Stimulated activated CD8-positive, alpha-beta memory T cell treated with anti-CD3 and anti-CD28 coated beads, Interleukin-2, amount 100 ng/mL, for 48 hours (primary cell): Measurements from ENCODE around the gene DBNDD2.

Experiments
- DNase-seq, 2 donors: peaks; one replicate each; pipeline ENCODE4 v3.0.0-alpha.2; 2020; ENCODE audit warnings: low read depth in 2 of 2

Gene DBNDD2

DNA sequence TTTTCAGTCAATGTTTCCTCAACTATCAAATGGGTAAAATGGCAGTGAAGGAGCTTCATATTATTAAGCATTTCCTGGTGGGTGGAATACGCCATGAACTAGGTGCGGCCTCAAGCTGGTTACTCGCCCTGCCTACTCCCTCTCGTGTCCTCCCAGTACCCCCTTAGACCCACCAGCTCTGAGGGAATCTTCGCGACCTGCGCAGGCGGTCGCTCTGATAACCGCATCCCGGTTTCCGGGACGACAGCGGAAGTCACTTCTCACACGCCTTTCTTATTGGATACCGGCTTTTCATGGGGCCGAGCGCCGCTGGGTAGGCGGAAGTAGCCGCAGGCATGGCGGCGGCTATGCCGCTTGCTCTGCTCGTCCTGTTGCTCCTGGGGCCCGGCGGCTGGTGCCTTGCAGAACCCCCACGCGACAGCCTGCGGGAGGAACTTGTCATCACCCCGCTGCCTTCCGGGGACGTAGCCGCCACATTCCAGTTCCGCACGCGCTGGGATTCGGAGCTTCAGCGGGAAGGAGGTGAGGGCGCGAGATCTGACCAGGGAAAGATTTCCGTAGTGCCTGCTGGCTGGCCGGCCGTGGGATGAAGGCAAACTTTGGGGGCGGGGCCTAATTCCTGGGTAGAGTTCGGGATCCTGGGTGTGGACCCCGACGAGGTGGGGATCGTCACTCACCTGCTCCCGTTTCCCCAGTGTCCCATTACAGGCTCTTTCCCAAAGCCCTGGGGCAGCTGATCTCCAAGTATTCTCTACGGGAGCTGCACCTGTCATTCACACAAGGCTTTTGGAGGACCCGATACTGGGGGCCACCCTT, 7.9 kb downstream of the DBNDD2 start, which contains the start of gene PIGT:
PIGT (plus strand) TSS at position 320 of the 816 bp plus-strand sequence; CDS start at position 336, 16 bp downstream.
- DNase-seq, result peak; percentile 73 to 82

DNA sequence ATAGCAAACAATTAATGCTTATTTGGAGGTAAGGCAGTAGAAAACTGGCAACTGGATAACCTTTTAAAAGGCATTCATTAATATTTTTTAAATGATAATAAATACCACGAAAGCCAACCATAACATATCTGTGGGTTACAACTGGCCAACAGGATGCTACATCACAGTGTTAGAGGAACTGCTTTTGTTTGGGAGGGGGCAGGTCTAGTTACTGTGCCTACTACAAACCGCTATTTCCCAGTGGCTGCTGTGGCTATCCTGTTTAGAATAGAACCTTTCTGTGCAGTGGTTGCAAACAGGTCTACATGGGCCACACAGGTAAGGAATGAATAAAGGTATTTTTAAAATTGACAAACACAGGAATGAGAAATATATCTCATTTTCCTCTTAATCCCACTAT, 8.8 kb downstream of the DBNDD2 start:
- DNase-seq, result no peak

DNA sequence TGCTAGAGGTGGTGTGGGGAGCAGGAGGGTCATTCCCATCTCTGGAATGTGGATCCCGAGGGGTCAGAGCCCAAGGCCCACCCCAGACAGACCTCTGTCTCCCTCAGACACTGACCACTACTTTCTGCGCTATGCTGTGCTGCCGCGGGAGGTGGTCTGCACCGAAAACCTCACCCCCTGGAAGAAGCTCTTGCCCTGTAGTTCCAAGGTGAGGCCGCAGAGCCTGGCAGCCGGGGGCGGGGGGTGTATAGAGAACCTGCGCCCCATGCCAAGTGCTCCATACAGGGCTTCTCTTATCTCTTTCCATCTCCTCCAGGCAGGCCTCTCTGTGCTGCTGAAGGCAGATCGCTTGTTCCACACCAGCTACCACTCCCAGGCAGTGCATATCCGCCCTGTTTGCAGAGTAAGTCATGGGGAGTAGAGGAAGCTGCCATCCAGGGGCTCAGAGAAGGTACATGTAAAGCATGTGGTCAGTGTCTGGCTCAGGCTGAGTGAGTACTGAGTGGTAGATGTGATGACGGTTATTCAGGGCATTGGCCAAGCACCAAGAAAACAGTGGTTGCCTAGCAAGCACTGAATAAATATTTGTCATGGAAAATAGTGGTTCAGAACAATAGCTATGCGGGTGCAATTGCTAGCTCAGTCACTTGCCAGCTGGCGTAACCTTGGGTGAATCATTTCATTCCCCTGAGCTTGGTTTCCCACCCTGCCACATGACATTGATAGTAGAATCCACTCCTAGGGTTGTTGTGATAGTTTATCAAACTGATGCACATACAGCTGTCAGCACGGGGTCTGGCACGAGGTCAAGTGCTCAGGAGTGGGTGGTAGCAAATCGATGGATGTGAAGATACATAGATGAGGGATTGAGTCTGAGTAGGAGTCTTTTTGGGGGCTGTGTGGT, 11.4 kb downstream of the DBNDD2 start:
- no peak for DNase-seq

DNA sequence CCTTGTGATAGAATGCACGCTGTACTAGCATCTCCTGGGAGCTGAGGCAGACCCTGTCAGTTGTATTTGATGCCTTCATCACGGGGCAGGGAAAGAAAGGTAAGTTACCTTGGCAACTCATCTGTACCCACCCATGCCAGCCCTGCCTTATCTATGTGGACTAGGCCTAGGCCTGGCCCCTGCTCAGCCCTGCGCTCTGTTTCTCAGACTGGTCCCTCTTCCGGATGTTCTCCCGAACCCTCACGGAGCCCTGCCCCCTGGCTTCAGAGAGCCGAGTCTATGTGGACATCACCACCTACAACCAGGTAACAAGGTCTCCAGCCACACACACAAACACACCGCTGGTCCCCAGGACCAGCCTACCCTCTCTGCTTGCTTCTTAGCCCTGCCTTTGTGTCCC, 12.0 kb downstream of the DBNDD2 start:
- no peak for DNase-seq

DNA sequence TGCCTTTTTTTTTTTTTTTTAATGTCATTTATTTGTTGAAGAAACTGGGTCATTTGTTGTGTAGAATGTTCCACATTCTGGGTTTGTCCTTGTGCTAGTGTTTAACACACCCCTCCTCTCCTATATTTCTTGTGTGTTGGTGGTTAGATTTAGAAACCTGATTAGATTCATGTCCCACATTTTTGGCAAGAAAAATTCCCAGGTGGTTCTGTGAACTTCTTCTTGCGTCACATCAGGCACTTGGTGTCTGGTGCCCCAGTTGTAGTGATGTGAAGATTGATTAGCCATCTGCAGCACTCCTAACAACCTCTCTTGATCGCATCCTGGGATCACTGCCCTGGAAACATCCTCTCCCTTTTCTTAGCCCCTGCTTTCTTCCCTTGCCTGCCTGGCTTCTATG, 15.6 kb downstream of the DBNDD2 start:
- DNase-seq, result no peak

DNA sequence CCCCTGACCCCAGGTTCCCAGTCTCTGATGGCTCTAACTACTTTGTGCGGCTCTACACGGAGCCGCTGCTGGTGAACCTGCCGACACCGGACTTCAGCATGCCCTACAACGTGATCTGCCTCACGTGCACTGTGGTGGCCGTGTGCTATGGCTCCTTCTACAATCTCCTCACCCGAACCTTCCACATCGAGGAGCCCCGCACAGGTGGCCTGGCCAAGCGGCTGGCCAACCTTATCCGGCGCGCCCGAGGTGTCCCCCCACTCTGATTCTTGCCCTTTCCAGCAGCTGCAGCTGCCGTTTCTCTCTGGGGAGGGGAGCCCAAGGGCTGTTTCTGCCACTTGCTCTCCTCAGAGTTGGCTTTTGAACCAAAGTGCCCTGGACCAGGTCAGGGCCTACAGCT, 17.5 kb downstream of the DBNDD2 start:
- DNase-seq, result no peak

DNA sequence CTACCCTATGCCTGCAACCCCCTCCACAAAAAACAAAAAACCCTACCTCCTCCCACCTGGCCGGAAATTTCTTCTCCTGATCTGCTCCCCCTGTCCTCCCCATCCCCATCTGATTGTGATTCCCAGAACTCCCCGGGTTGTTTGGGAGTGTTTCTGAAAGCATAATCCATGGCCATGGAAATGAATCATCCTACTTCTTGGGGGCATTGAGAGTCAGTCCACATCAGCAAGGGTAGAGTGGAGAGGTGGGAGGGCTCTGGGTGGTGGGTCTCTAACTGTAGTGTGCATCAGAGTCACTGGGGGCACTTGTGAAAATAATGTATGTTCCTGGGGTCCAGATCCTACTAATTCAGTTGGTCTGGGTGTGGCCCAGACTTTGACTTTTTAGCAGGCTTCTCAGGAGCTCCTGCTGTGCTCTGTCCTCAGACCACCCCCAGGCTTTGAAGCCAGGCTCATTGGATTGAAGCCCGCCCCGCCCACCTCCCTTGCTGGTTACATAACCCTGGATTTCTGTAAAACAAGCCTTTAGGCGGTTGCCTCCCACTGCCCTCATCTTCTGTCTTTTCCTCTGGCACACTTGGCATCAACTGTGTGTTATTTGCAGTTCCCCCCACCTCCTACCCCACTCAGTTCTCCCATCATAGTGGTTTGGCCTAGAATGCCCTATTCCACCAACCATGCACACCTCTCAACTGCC, 18.4 kb downstream of the DBNDD2 start:
- DNase-seq, result no peak

DNA sequence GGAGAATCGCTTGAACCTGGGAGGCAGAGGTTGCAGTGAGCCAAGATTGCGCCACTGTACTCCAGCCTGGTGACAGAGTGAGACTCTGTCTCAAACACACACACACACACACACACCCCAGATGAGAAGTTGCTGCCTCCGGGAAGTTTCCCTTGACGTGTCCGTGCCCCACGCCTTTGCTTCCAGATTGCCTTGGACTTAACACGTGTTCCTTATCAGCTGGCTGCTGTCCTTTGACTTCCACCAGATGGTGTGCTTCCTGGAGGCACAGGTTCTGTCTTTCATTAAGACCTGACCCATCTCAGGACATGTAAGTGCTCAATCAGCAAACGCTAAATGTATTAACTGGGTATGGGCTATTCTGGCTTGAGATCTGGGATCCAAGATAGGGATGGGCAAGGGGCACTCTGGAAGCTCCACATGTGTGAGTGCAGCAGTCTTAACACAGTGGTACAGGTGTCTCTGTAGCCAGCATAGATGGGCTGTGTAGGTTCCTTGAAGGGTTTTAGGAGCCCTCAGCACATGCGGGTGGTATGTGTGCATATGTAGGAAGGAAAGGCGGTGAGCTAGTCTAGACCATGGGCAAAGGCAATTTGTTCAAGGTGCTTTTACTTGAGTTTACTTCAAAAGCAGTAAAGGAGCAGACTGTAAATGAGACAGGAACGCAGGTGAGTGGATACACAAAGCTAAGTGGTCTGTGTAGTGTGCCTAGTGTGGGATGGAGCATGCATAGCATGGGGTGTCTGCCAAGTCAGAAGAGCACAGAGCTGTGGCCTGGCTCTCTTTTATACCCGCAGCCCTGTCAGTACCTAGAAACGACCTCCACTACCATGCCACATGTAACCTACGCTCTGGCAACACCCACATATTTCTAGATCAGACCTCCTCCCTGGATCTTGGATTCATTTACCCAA, 19.4 kb downstream of the DBNDD2 start:
- no peak for DNase-seq

DNA sequence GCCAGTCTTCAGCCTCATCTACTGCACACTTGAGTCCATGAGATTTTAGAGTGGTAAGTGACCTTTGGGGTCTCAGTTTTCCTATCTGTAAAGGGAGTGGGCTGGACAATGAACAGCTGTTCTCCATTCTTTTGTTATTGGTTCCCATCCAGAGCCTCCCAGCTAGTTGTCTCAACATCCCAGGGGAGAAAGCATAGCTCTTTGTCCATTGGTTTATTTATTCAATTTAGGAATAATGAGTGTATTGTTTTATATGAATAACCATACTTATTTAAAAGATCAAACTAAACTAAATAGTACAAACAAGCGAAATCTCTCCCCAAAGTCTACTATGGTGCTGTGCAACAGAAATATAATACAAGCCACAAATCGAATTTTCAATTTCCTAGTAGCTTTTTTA, 21.5 kb downstream of the DBNDD2 start:
- no peak for DNase-seq

DNA sequence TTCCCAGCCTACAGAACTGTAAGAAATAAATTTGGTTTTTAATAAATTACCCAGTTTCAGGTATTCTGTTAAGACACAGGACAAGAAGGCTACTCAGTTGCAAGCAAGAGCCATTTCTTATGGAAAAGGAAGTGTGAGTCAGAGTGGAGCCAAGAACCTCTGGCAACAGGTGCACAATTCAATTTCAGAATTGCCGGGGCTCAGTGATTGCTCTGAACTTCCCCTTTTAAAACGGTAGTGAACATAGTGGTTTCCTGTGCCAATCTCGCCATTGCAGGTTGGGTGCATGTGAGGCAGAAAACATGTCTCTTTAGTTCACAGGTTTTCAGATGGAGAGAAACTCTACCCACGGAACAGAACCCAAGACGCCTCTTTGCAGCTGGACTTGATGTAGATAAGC, 24.2 kb downstream of the DBNDD2 start:
- no peak for DNase-seq

DNA sequence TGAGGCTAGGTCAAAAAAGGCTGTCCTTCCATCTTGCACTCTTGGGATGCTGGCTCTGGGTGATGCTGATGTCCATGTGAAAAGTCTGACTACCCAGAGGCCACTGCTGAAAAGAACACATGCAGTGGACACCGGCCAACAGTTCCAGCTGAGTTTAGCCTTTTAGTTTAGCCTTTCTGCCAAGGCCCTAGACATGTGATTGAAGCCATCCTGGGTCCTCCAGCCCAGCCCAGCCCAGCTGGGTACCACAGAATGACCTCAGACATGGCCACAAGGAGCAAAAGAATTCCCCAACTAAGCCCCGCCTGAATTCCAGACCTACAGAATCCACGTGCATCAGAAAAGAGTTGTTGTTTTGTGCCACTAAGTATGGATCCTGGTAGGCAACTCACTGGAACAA, 25.2 kb downstream of the DBNDD2 start:
- no peak for DNase-seq

DNA sequence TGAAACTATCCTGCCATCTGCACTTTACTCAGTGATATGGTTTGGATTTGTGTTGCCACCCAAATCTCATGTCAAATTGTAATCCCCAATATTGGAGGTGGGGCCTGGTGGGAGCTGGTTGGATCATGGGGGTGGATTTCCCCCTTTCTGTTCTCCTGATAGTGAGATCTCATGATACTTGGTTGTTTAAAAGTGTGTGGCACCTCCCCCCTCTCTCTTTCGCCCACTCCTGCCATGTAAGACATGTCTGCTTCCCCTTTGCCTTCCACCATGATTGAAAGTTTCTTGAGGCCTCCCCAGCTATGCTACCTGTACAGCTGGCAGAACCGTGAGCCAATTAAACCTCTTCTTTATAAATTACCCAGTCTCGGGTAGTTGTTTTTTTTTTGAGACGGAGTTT, 25.9 kb downstream of the DBNDD2 start:
- no peak for DNase-seq

DNA sequence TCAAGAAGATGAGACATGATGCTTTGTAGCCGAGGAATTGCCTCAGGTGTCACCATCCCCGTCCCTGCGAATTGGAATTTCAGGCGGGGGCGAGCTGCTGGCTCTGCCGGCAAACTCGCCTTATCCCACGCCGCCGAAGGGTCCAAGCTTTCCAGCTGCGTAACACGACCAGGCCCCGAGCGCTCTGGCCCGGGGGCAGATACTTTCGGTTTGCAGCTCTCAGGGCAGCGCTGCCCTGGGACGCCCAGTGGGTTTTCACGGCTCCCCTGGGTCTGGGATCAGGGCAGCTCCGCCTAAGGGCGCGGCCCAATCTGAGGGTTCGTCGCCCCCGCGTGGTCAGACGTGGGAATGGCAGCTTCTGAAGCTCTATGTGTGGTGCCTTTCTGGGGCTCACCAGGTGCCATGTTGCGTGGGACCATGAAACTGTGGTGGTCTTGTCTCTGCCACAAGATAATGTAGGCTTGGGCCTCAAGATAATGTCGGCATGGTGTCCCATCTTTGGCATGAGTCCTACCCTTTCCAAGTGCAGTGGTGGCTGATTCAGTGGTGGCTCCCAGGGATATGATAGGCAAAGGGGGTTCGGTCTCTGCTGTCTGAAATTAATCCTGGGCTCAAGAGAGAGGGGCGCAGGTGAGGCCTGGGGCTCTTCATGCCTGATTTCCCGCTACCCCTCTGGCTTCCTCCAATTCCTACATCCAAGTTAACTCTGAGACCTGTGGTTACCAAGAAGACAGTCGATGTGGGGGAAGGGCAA, 28.8 kb downstream of the DBNDD2 start:
- peak; percentile 76 to 82 for DNase-seq

DNA sequence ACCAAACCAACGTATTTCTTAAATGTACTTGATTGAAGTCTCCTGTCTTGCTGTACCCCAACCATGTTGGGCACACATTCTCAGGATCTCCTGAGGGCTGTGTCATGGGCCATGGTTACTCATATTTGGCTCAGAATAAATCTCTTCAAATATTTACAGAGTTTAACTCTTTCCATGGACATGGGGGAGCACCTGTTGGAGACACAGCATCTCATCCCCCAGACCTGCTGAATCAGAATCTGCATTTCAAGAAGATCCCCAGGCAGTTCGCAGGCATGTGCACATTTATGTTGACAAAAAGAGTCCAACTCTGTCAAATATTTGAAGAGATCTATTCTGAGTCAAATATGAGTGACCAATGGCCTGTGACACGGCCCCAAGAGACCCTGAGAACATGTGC, 32.3 kb downstream of the DBNDD2 start:
- no peak for DNase-seq

DNA sequence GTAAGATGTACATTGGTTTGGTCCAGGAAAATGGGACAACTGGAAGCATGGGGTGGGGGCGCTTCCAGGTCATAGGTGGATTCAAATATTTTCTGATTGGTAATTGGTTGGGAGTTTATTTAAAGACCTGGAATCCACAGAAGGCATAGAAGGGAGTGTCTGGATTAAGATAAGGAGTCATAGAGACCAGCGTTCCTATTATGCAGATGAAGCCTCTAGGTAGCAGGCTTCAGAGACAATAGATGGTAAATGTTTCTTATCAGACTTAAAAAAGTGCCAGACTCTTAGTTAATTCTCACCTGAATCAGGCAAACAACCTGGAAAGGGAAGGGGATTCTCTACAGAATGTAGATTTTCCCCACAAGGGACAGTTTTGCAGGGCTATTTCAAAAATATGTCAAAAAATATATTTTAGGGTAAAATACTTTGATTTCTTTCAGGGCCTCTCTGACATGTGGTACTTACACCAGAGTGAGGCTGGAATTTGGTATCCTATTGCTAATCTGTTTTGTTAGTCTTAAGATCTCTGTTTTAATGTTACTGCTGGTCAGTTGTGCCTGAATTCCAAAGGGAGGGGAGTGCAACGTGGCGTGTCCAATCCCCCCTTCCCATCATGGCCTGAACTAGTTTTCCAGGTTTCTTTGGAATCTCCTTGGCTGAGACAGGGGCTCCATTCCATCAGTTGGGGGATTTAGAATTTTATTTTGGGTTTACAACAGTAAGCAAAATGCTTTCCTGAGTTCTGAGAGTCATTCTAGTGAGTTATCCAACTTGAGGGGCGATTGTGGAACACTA, 33.0 kb downstream of the DBNDD2 start:
- no peak for DNase-seq

DNA sequence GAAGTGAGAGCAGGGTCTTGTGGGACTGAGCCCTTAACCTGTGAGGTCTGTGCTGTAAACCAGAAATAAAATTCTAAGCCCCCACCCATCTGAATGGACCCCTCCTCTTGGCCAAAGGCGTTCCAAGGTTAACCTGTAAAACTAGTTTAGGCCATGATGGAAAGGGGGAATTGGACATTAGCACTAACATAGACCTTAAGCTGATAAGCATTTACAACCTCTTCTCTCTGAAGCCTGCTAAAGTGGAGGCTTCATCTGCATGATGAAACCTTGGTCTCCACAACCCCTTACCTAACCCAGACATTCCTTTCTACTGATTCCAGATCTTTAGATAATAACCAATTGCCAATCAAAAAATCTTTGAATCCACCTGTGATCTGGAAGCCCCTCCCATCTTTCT, 33.7 kb downstream of the DBNDD2 start:
- DNase-seq, result no peak

DNA sequence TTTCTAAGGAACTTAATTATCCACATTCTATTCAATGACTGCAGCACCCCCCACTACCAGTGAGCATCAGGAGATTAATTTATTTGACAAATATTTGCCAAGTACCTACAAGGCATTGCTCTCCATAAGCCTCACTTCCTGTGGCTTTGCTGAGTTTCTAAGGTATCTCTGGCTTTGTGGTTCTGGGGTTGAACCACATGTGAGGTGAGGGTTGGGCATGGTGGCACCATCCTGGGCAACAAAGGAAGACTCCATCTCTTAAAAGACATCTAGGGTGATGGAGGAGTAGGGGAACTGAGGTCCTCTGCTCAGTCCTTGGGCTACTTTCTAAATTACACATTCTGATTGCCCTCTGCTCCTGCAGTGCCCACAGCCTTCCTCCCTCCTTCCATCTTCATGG, 36.0 kb downstream of the DBNDD2 start:
- DNase-seq, result no peak

DNA sequence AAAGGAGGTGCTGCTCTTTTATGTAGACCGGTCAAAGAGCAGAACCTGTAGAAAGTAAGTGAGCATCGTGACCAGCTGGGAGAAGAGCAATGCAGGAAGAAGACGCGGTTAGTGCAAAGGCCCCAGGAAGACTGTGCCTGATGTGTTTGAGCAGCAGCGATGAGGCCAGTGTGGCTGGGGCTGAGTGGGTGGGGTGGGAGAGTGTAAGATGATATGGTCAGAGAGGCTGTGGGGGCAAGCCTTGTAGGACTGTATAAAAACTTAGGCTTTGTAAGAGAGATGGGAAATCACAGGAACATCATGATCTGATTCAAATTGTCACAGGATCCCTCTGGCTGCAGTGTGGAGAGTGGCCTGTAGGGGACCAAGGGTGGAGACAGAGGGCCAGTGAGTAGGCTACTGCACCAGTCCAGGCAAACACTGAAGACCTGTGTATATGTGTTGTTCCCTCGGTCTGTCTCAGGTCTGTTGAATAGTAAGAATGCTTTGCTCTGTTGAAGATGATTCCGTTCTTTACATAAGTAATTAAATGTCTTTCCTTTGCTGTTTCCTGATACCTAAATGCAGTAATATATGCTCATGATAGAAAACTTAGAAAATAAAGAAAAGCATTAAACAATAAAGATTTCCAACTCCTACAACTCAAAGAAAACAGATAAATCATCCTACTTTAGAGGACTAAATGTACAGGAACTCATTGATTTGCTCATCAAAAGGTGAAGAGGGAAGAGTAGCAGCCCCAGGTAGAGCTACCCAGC, 37.9 kb downstream of the DBNDD2 start:
- DNase-seq, result peak in 1 of 2 donors; percentile 30

DNA sequence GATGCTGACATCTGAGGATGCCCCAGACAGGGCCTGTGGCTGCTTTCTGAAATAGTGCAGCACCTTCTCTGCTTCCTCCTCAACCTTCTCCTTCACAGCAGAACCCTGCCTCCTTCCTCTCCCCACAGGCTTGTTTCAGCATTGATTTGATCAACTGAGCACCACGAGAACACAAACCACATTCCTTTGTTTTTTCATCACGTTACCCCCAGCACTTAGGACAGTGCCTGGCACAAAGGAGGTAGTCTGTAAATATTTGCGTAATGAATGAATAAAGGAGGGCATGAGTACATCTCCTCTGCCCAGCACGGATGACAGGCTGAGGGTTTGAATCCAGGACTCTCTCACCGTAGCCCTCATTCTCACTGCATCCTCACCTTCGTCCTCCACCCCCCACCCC, 40.2 kb downstream of the DBNDD2 start:
- no peak for DNase-seq
